ENCODE data around the gene TFAP2E.

DNA sequence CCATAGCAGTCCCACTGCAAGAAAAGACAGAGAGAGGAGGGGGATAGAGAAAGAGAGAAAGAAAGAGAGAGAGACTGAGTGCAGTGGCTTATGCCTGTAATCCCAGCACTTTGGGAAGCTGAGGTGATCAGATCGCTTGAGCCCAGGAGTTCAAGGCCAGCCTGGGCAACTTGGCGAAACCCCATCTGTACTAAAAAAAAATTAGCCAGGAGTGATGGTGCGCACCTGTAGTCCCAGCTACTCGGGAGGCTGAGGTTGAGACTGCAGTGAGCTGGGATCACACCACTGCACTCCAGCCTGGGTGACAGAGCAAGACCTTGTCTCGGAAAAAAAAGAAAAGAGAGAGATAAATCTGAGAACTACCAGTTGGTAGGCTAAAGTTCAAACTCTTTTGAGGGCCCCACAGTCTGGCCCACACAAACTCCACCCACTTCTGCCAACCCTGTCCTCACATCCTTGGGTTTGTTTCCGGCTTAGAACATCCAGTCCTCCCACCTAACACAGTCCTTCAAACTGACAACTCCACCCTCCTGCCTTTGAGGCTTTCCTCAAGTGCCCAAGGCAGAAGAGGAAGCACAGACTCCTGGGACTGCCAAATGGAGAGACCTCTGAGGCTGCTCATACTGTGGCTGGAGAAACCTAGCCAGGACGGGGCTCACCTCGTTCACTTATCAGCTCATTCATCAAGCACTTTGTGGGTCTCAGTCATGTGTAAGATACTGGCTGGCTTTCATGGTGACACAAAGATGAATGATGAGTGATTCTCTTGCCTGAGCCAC is 20.1 kb downstream of the TFAP2E start:
- TF ChIP-seq, protein P1, sequence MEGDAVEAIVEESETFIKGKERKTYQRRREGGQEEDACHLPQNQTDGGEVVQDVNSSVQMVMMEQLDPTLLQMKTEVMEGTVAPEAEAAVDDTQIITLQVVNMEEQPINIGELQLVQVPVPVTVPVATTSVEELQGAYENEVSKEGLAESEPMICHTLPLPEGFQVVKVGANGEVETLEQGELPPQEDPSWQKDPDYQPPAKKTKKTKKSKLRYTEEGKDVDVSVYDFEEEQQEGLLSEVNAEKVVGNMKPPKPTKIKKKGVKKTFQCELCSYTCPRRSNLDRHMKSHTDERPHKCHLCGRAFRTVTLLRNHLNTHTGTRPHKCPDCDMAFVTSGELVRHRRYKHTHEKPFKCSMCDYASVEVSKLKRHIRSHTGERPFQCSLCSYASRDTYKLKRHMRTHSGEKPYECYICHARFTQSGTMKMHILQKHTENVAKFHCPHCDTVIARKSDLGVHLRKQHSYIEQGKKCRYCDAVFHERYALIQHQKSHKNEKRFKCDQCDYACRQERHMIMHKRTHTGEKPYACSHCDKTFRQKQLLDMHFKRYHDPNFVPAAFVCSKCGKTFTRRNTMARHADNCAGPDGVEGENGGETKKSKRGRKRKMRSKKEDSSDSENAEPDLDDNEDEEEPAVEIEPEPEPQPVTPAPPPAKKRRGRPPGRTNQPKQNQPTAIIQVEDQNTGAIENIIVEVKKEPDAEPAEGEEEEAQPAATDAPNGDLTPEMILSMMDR (IDR thresholded peaks at IDR 0.05) = no peak
- no peak for TF ChIP-seq POLR2A (IDR thresholded peaks at IDR 0.05)

All from right lobe of liver (tissue), 4 donors.